Ascending aorta (tissue), 2 donors: ENCODE data around the gene GAGE13. TPM values are rescaled to one million over a fixed set of nuclear protein-coding genes. Genes with fewer than 3 reads are reported as not detected.
"Not testable (repeated sequence)": the region's sequence is repeated elsewhere in the genome, so short reads cannot be mapped to it uniquely, and the experiment has no call there.

Source experiments
- DNase-seq, 2 donors: peaks; one replicate each; pipeline ENCODE4 v3.0.0-alpha.2; 2019; ENCODE audit warnings: low spot score in 2 of 2
- H3K27ac ChIP-seq, 2 donors: fragments of 200-600 bp; sonication (generic); one replicate each; pipeline ENCODE4 v1.5.1; 2016 to 2017; ENCODE audit warnings: mild to moderate bottlenecking in 1 of 2
- H3K27me3 ChIP-seq: fragments of 200-600 bp; sonication (generic); one replicate; pipeline ENCODE4 v1.5.1; 2017
- H3K36me3 ChIP-seq, 2 donors: fragments of 200-600 bp; sonication (generic); one replicate each; pipeline ENCODE4 v1.5.1; 2016
- H3K4me1 ChIP-seq, 2 donors: fragments of 200-600 bp; sonication (generic); one replicate each; pipeline ENCODE4 v1.5.1; 2016 to 2017; ENCODE audit warnings: mild to moderate bottlenecking in 1 of 2
- H3K4me3 ChIP-seq, 2 donors: fragments of 200-600 bp; sonication (generic); one replicate each; pipeline ENCODE4 v1.5.1; 2016 to 2017; ENCODE audit warnings: mild to moderate bottlenecking in 1 of 2
- H3K9me3 ChIP-seq, 2 donors: fragments of 200-600 bp; sonication (generic); one replicate each; pipeline ENCODE4 v1.5.1; 2016
- intact Hi-C: fragments of 100-400 bp; cut with DNase I; formaldehyde crosslinking; loops from one replicate; pipeline ENCODE4 v1.15.1; 2023
- total RNA-seq: library from RNA; depleted of rRNA; stranded (reverse); fragments of >200 nt; gene quantifications from one replicate; pipeline ENCODE4 v1.1.0, GENCODE V29; 2016
- TF ChIP-seq, protein P1 (sequence below), 3 experiments: fragments of 200-600 bp in 2 of 3; fragments of 450-650 bp in 1 of 3; sonication (generic) in 2 of 3; IDR thresholded peaks; one replicate each; pipeline ENCODE4 v1.5.1; 2016 to 2019; ENCODE audit warnings: antibody characterized with exemption in 3 of 3, mild to moderate bottlenecking in 1 of 3, moderate library complexity in 1 of 3

GAGE13 gene
- total RNA-seq, 1 donor from 2014 or later = not detected

DNA sequence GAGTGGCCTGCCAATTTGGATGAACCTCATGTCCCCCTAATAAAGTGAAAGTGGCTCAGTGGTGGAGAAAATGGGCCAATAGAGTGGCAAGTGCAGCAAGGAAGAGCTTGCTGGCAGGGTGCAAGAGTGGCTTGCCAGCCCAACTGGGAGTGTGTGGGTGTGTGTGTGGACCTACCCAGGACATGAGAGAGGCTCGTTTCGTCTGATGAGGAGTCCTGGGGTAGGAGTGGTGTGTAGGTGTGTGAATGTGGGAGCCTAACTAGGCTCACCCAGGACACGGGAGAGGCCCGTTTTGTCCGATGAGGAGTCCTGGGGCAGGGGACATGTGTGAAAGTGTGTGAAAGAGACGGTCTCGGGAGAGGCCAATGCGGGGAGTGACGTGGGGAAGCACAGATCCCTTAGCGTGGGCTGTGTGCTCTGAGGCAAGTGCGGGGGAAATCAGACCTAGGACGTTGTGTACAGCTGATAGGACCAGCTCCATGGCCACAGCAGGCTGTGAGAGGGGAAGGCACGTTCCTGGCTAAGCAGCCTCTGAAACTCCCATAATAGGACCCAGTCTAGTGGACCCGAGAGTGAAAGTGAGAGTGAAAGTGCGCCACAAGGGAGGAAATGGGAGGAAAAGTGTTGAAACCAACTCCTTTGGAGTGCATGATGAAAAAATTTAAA lies 22.6 kb upstream of the GAGE13 start:
- H3K27ac ChIP-seq = peak overlapping the region; percentile 58 to 62
- H3K9me3 ChIP-seq = no peaks in the 10 kb centered on the region
- H3K4me3 ChIP-seq = peak overlapping the region; percentile 41 to 59
- intact Hi-C loops = no loop called here
- no peaks in the 10 kb centered on the region for H3K36me3 ChIP-seq
- no peaks in the 10 kb centered on the region for H3K4me1 ChIP-seq
- DNase-seq = no peak
- TF ChIP-seq, protein P1, sequence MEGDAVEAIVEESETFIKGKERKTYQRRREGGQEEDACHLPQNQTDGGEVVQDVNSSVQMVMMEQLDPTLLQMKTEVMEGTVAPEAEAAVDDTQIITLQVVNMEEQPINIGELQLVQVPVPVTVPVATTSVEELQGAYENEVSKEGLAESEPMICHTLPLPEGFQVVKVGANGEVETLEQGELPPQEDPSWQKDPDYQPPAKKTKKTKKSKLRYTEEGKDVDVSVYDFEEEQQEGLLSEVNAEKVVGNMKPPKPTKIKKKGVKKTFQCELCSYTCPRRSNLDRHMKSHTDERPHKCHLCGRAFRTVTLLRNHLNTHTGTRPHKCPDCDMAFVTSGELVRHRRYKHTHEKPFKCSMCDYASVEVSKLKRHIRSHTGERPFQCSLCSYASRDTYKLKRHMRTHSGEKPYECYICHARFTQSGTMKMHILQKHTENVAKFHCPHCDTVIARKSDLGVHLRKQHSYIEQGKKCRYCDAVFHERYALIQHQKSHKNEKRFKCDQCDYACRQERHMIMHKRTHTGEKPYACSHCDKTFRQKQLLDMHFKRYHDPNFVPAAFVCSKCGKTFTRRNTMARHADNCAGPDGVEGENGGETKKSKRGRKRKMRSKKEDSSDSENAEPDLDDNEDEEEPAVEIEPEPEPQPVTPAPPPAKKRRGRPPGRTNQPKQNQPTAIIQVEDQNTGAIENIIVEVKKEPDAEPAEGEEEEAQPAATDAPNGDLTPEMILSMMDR (IDR thresholded peaks at IDR 0.05) = no peak
- no peaks in the 10 kb centered on the region for H3K27me3 ChIP-seq

- peak overlapping the region; percentile 41 to 59 for H3K4me3 ChIP-seq
- DNase-seq = no peak
- H3K36me3 ChIP-seq = no peaks in the 10 kb centered on the region
- H3K27ac ChIP-seq = peak overlapping the region; percentile 58 to 62
- H3K9me3 ChIP-seq = no peaks in the 10 kb centered on the region
- intact Hi-C loops = no loop called here
- TF ChIP-seq, protein P1 (IDR thresholded peaks at IDR 0.05) = no peak
- H3K4me1 ChIP-seq = no peaks in the 10 kb centered on the region
- no peaks in the 10 kb centered on the region for H3K27me3 ChIP-seq
Measured at GRCh38 chrX:49309401-49309981, 21.9 kb upstream of the GAGE13 start.

- H3K27me3 ChIP-seq = no peaks in the 10 kb centered on the region
- no peaks in the 10 kb centered on the region for H3K36me3 ChIP-seq
- intact Hi-C loops = no loop called here
- TF ChIP-seq, protein P1 (IDR thresholded peaks at IDR 0.05) = no peak
- no peak for DNase-seq
- peak overlapping the region in 1 of 2 donors; percentile 59 for H3K4me3 ChIP-seq
- H3K4me1 ChIP-seq = no peaks in the 10 kb centered on the region
- H3K9me3 ChIP-seq = no peaks in the 10 kb centered on the region
- no peak overlapping the region for H3K27ac ChIP-seq
Measured at GRCh38 chrX:49310371-49310770, 21.0 kb upstream of the GAGE13 start.

DNA sequence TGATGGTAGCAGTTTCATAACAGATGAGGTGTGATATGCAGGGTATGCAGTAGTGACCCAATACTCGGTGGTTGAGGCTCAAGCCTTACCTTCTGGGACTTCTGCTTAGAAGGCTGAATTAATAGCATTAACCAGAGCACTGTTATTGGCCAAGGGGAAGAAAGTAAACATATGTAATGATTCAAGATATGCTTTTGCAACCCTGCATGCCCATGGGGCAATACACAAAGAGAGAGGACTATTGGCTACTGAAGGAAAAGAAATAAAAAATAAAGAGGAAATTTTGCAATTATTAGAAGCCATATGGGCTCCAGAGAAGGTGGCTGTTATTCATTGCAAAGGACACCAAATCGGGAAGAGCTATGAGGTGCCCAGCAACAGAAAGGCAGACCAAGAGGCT lies 19.2 kb upstream of the GAGE13 start:
- intact Hi-C loops = no loop called here
- no peaks in the 10 kb centered on the region for H3K27me3 ChIP-seq
- no peak overlapping the region for H3K4me3 ChIP-seq
- TF ChIP-seq, protein P1 (IDR thresholded peaks at IDR 0.05) = no peak
- H3K4me1 ChIP-seq = no peaks in the 10 kb centered on the region
- no peak for DNase-seq
- H3K9me3 ChIP-seq = no peaks in the 10 kb centered on the region
- H3K36me3 ChIP-seq = no peaks in the 10 kb centered on the region
- no peak overlapping the region for H3K27ac ChIP-seq

- no peak for DNase-seq
- TF ChIP-seq, protein P1 (IDR thresholded peaks at IDR 0.05) = no peak
- Histone ChIP-seq H3K4me3 (no peak overlapping the region), H3K4me1 (no peaks in the 10 kb centered on the region), H3K9me3 (no peaks in the 10 kb centered on the region), H3K27me3 (no peaks in the 10 kb centered on the region), H3K36me3 (no peaks in the 10 kb centered on the region), H3K27ac (no peak overlapping the region)
- intact Hi-C loops = no loop called here
Measured at GRCh38 chrX:49316085-49316484, 15.3 kb upstream of the GAGE13 start.

DNA sequence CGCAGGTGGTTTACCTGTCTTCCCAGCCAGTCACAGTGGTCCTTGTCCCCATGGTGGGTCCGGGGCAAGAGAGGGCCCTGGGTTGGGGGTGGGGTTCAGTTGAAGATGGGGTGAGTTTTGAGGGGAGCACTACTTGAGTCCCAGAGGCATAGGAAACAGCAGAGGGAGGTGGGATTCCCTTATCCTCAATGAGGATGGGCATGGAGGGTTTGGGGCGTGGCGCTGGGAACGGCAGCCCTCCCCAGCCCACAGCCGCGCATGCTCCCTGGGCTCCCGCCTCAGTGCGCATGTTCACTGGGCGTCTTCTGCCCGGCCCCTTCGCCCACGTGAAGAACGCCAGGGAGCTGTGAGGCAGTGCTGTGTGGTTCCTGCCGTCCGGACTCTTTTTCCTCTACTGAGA lies 9.6 kb upstream of the GAGE13 start, which contains the start of gene GAGE12J:
TSS of gene GAGE12J (plus strand) at position 301 of the 400 bp plus-strand sequence. CDS start 1,157 bp downstream, outside the sequence.
- H3K4me1 ChIP-seq, H3K27me3 ChIP-seq, DNase-seq, H3K9me3 ChIP-seq, H3K36me3 ChIP-seq, H3K4me3 ChIP-seq, H3K27ac ChIP-seq, intact Hi-C loops: not testable (repeated sequence)

DNA sequence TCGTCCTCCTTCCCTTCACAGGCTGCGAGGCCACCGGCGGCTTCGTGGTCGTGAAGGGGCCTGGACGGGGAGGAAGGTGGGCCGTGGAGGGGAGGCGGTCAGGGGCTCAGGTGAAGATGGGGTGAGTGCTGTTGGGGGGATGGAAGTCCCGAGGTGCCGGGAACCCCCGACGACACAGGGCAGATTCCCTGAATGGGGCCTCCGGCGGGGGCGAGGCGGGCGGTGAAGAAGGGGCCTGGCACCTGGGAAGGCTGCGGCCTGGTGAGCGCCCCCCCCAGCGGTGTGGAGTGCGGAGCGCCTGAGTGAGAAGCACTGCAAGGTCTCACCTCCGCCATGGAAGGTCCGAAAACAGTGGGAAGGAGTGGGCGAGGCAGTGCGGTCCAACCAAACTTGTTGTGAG lies 9.1 kb upstream of the GAGE13 start:
- H3K36me3 ChIP-seq, H3K9me3 ChIP-seq, H3K27me3 ChIP-seq, H3K4me1 ChIP-seq, DNase-seq, intact Hi-C loops, H3K4me3 ChIP-seq, H3K27ac ChIP-seq: not testable (repeated sequence)

DNA sequence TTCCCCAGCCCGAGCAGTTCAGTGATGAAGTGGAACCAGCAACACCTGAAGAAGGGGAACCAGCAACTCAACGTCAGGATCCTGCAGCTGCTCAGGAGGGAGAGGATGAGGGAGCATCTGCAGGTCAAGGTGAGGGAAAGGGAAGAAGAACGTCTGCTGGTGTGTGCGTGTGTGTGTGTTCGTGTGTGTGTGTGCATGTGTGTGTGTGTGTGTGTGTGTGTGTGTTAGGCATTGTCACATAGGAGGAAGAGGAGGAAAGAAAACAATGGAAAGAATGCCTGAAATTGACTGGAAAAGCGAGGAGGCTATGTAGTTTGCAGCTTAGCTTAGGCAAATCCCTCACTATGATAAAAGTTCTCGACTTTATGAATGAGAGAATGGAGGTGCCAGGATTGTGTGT lies 7.6 kb upstream of the GAGE13 start:
- DNase-seq, H3K27me3 ChIP-seq, H3K4me1 ChIP-seq, H3K4me3 ChIP-seq, H3K27ac ChIP-seq, H3K9me3 ChIP-seq, H3K36me3 ChIP-seq, intact Hi-C loops: not testable (repeated sequence)

- H3K27ac ChIP-seq, DNase-seq, H3K36me3 ChIP-seq, H3K4me1 ChIP-seq, intact Hi-C loops, H3K27me3 ChIP-seq, H3K4me3 ChIP-seq, H3K9me3 ChIP-seq: not testable (repeated sequence)
Measured at GRCh38 chrX:49330421-49330820, 961 bp upstream of the GAGE13 start.
